ENCODE measurements around the gene SLC25A20. TPM values are rescaled to one million over a fixed set of nuclear protein-coding genes. Genes with fewer than 3 reads are reported as not detected.

The SLC25A20 gene
- total RNA-seq, 2 experiments from 2014 or later: 26.7 to 35.6 TPM

DNA sequence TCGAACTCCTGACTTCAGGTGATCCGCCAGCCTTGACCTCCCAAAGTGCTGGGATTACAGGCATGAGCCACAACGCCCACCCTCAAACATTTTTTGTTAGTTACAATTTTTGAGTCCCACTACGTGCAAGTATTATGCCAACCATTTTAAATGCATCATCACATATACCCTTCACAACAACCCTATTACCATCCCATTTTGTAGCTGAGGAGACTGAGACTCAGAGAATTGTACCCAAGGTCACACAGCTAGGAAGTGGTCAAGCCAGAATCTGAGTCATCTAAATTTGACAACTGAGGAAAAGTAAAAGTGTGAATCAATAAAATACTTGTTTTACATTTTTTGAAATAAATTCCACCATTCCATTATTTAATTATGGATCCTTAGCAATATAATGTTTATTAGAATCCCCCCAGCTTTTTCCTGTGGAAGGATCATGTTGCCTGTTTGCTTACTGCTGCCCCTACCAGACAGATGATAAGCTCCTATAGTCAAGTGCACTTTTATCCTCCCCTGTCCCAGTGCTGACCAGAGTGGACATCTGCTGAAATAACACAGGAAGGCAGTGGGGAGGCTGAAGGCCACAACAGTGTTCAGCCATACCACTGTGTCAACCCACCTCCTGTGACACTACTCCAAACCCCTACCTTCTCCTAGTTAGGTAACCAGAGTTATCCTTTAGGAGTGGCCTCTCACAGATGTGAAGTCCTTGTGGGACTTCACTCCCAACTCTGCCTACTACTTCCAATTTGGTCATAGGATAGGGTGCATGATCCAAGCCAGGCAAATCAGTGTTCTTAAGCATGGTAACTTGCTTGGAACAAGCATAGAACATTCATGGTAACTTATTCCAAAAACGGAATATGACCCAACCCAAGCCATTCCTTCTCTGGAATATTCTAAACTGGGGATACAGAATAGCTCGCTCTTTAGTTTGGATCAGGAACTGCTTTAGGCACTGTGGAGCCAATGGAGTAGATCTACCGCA lies 79.2 kb downstream of the SLC25A20 start:
- Mint-ChIP-seq H3K4me3 (no peak overlapping the region), H3K27ac (no peak overlapping the region), H3K36me3 (peaks cover 2% of the 10 kb centered on the region), H3K27me3 (no peaks in the 10 kb centered on the region), H3K9me3 (ENCODE audit: low read depth) (no peaks in the 10 kb centered on the region), H3K4me1 (peaks cover 10% of the 10 kb centered on the region)
- ATAC-seq (no peak), DNase-seq (no peak)
- CTCF ChIA-PET: no interaction called here

DNA sequence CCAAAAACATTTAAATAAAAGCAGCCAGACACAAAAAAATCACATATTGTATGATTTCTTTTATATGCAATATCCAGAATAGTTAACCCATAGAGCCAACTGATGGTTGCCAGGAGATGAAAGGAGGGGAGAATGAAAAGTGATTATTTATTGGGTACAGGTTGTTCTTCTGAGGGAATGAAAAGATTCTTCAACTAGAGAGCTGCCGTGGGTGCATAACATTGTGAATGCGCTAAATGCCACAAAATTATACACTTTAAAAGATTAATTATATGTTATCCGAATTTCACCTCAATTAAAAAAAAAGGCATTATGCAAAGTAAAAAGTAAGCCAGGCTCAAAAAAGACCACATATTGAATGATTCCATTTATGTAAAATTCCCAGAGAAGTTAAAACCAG lies 87.2 kb downstream of the SLC25A20 start:
- no peak for DNase-seq
- Mint-ChIP-seq H3K4me3 (no peak overlapping the region), H3K9me3 (ENCODE audit: low read depth) (peaks cover 2% of the 10 kb centered on the region), H3K36me3 (peaks cover 7% of the 10 kb centered on the region), H3K4me1 (peaks cover 26% of the 10 kb centered on the region), H3K27ac (peak overlapping the region; percentile 84), H3K27me3 (no peaks in the 10 kb centered on the region)
- CTCF ChIA-PET: interaction anchor here (0.8 to 1.4 kb wide), 3 partner anchors 53 to 375 kb away, joined by 3 to 4 read pairs (median 3); partner anchors contain the start of gene SLC25A20
- ATAC-seq: no peak

Other genes starting within 250 kb of the SLC25A20 start
- gene CELSR3, start 236.0 kb downstream of the SLC25A20 start, total RNA-seq: 10 to 100 TPM; 20.9 to 24.0 TPM
- gene NCKIPSD, start 213.0 kb downstream of the SLC25A20 start, total RNA-seq: 10 to 100 TPM; 33.4 to 43.0 TPM
- gene IP6K2, start 181.7 kb downstream of the SLC25A20 start, total RNA-seq: 10 to 100 TPM; 65.3 to 69.7 TPM
- gene PRKAR2A, start 51.0 kb downstream of the SLC25A20 start, total RNA-seq: 10 to 100 TPM; 27.9 to 33.0 TPM
- gene ARIH2, start 20.0 kb upstream of the SLC25A20 start, total RNA-seq: 100 to 1,000 TPM; 118 to 156 TPM
- gene P4HTM, start 91.4 kb upstream of the SLC25A20 start, total RNA-seq: 10 to 100 TPM; 44.5 to 50.6 TPM
- 100 to 1,000 TPM; 130 to 154 TPM for gene WDR6, start 108.5 kb upstream of the SLC25A20 start, total RNA-seq
- 10 to 100 TPM; 25.8 to 29.9 TPM for gene DALRD3, start 119.7 kb upstream of the SLC25A20 start, total RNA-seq
- 100 to 1,000 TPM in 1 of 2 experiments, 10 to 100 TPM in 1; 94.3 to 101 TPM for gene NDUFAF3, start 123.2 kb upstream of the SLC25A20 start, total RNA-seq
- gene IMPDH2, start 130.5 kb upstream of the SLC25A20 start, total RNA-seq: 100 to 1,000 TPM; 186 to 229 TPM
- 100 to 1,000 TPM; 142 to 149 TPM for gene QRICH1, start 195.2 kb upstream of the SLC25A20 start, total RNA-seq
- 100 to 1,000 TPM; 234 to 245 TPM for gene QARS1, start 205.9 kb upstream of the SLC25A20 start, total RNA-seq
- gene USP19, start 221.9 kb upstream of the SLC25A20 start, total RNA-seq: 10 to 100 TPM; 58.3 to 68.6 TPM
- not detected for gene LAMB2, start 234.2 kb upstream of the SLC25A20 start, total RNA-seq